GM21528 (cell line): ENCODE data around the gene RPS19.

Experiments
- ATAC-seq: cut with Tn5 transposase; IDR thresholded peaks from one replicate; pipeline ENCODE4 v1.9.1; 2021; ENCODE audit warnings: mild to moderate bottlenecking, moderate library complexity; ENCODE audit not compliant: unreplicated experiment, low FRiP score

The RPS19 gene

GRCh38 chr19:41859618-41860418, at the start of gene RPS19:
TSS of gene RPS19 (plus strand) at chr19:41860255. CDS start at chr19:41860775, 520 bp downstream.
- peak; percentile 78 for ATAC-seq

GRCh38 chr19:41810301-41810700, 49.8 kb upstream of the RPS19 start:
- no peak for ATAC-seq

- no peak for ATAC-seq
Observed at GRCh38 chr19:41811036-41811435, 49.0 kb upstream of the RPS19 start.

GRCh38 chr19:41811981-41812380, 48.1 kb upstream of the RPS19 start:
- ATAC-seq = no peak

GRCh38 chr19:41813911-41814310, 46.1 kb upstream of the RPS19 start:
- no peak for ATAC-seq

GRCh38 chr19:41815301-41815700, 44.8 kb upstream of the RPS19 start:
- ATAC-seq = no peak

GRCh38 chr19:41816761-41817160, 43.3 kb upstream of the RPS19 start:
- no peak for ATAC-seq

GRCh38 chr19:41821003-41821735, 38.9 kb upstream of the RPS19 start:
- ATAC-seq = no peak

GRCh38 chr19:41837981-41838708, 21.9 kb upstream of the RPS19 start:
- no peak for ATAC-seq

- no peak for ATAC-seq
Observed at GRCh38 chr19:41839211-41839610, 20.8 kb upstream of the RPS19 start.

- ATAC-seq = no peak
Observed at GRCh38 chr19:41843371-41843770, 16.7 kb upstream of the RPS19 start.

GRCh38 chr19:41844601-41845000, 15.5 kb upstream of the RPS19 start, which contains the start of gene LYPD4:
TSS of gene LYPD4 (minus strand) at chr19:41844683. CDS start at chr19:41839285, 5,398 bp downstream.
- ATAC-seq = no peak

GRCh38 chr19:41845001-41845050, 15.2 kb upstream of the RPS19 start, which contains the start of gene DMRTC2:
TSS of gene DMRTC2 (plus strand) at chr19:41845042. CDS start at chr19:41847429, 2,387 bp downstream.
- ATAC-seq = no peak

GRCh38 chr19:41845051-41845590, 14.9 kb upstream of the RPS19 start:
- ATAC-seq = no peak

GRCh38 chr19:41847351-41848105, 12.5 kb upstream of the RPS19 start:
- no peak for ATAC-seq

- no peak for ATAC-seq
Observed at GRCh38 chr19:41848666-41849065, 11.4 kb upstream of the RPS19 start.

GRCh38 chr19:41849067-41849466, 11.0 kb upstream of the RPS19 start:
- ATAC-seq = no peak

- ATAC-seq = no peak
Observed at GRCh38 chr19:41850381-41850780, 9.7 kb upstream of the RPS19 start.

GRCh38 chr19:41851456-41851855, 8.6 kb upstream of the RPS19 start:
- ATAC-seq = no peak

- no peak for ATAC-seq
Observed at GRCh38 chr19:41853344-41853743, 6.7 kb upstream of the RPS19 start.

- no peak for ATAC-seq
Observed at GRCh38 chr19:41853768-41854167, 6.3 kb upstream of the RPS19 start.
